ENCODE data around the gene PCDHGA6. TPM values are rescaled to one million over a fixed set of nuclear protein-coding genes. Genes with fewer than 3 reads are reported as not detected.
"Not testable (repeated sequence)": the region's sequence is repeated elsewhere in the genome, so short reads cannot be mapped to it uniquely, and the experiment has no call there.

The PCDHGA6 gene
- polyA plus RNA-seq: 1 to 10 TPM in 1 of 3 donors, under 1 TPM in 2; 0.45 to 1.3 (median 0.83) TPM

GRCh38 chr5:141373673-141374317 lies at the start of gene PCDHGA6:
Gene PCDHGA6, plus strand, starts transcription at chr5:141373891. Its CDS starts 193 bp downstream, at chr5:141374084.
- WGBS, 3 donors: 10 to 20% (median 17%) methylated on average over 27 of the region's 27 CpGs
- H3K27ac ChIP-seq (ENCODE audit: low read depth, low read length): no peak within 1 kb of the TSS

DNA sequence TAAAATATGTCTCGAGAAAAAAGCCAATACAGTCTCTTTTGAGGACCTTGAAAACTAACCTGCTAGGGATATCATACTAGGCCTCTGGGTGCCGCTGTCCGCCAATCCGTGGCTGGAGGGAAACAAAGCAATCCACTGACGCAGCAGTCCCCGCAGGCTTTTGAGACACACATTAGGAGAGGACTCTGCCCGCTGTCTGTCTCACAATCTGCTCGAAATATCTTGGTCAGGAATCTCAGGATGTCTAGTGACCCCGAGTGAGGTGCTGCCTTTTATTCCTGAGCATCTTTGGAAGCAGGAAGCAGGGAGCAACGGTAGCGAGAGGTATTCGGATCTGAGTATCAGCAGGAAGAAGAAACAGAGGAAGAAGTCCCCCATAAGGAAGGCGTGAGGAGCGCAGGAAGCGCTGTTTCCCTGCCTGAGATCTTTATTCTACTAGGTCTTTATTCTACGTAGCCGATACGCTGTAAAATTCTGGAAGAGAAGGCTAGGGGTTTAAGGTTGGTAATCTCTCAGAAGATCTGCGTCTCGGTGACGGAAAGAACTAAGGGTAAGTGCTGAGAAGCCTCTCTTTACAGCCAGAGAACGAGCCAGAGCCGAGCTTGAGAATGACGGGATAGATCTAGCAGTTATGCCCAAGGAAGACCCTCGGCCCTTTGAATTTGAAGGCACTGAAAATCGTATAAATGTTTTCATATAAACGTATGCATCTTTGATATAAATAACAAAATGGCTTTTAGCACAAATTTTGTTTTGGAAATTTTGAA lies 47.4 kb upstream of the PCDHGA6 start:
- no peak overlapping the region for H3K27ac ChIP-seq (ENCODE audit: low read depth, low read length)
- WGBS, 3 donors: 10 to 12% (median 12%) methylated on average over 27 of the region's 27 CpGs

DNA sequence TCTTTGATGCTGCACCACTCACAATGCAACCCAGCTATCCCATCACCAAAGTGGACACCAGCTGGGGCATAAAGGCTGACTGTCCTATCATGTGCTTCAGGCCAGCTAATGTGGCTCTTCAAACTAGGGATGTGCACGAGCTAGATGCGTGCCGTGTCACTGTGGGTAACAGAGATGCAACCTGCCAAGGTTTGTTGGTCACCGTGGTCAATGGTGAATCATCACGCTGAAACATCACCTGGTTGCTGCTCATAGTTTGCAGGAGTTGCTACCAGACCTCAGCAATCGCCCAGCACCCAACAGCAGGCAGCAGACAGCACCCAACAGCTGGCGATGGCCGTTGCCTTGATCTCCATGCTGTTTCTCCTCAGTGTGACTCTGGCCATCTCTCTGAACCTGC lies 45.5 kb upstream of the PCDHGA6 start:
- no peak overlapping the region for H3K27ac ChIP-seq (ENCODE audit: low read depth, low read length)
- 78 to 85% (median 80%) methylated on average over 8 of the region's 8 CpGs for WGBS, 3 donors

DNA sequence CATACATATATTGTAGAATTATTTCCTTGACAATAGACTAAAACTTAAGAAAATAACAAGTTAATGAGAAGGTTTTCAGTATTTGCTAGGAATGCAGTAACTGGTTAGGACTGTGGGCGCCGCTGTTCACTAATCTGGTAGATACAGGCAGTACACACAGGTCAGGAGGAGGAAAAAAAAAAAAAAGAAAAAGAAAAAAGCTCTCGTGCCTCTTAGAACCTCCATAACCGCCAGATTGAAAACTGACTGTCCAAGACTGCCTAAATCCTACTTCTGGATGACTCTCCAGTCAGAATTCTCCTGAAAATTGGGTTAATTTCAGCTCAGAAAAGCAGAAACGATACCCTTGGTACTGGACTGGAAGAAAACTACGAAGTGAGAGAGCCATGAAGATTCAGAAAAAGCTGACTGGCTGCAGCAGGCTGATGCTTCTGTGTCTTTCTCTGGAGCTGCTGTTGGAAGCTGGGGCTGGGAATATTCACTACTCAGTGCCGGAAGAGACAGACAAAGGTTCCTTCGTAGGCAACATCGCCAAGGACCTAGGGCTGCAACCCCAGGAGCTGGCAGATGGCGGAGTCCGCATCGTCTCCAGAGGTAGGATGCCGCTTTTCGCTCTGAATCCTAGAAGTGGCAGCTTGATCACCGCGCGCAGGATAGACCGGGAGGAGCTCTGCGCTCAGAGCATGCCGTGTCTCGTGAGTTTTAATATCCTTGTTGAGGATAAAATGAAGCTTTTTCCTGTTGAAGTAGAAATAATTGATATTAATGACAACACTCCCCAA lies 43.2 kb upstream of the PCDHGA6 start, which contains the start of gene PCDHGA1:
Gene PCDHGA1, plus strand, starts transcription at position 216 of the 782 bp plus-strand sequence.
- H3K27ac ChIP-seq (ENCODE audit: low read depth, low read length): no peak within 1 kb of the TSS
- WGBS, 3 donors: 20 to 24% (median 21%) methylated on average over 21 of the region's 21 CpGs

- WGBS, 3 donors: 35 to 38% (median 36%) methylated on average over 32 to 39 of the region's 39 CpGs
- H3K27ac ChIP-seq (ENCODE audit: low read depth, low read length): not testable (repeated sequence)
Observed at GRCh38 chr5:141332571-141332970, 41.1 kb upstream of the PCDHGA6 start.

- no peak within 1 kb of the TSS for H3K27ac ChIP-seq (ENCODE audit: low read depth, low read length)
- 8 to 11% (median 10%) methylated on average over 27 of the region's 27 CpGs for WGBS, 3 donors
Observed at GRCh38 chr5:141338538-141339306, 35.0 kb upstream of the PCDHGA6 start, which contains the start of gene PCDHGA2. Gene PCDHGA2, plus strand, starts transcription at chr5:141338760.

GRCh38 chr5:141340781-141341354 lies 32.8 kb upstream of the PCDHGA6 start:
- 52 to 67% (median 60%) methylated on average over 26 to 45 of the region's 45 CpGs for WGBS, 3 donors

DNA sequence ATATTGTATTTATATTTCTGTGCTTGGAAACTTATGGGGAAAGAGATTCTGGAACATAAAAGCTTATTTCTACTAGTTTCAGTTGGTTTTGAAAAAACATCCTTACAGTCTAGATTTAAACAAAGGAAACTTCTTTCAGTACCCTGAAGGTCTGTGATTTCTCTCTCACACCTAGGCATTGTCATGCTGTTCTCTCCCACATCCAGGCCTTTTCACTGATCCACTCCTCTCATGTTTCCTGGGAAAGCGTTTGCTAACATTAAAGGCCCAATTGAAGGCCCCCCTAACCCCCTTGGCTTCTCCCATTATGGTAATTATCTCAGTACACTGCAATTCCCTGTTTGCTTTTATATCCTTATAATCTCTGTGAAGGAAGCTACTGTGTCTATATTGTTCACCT lies 30.9 kb upstream of the PCDHGA6 start:
- H3K27ac ChIP-seq (ENCODE audit: low read depth, low read length): no peak overlapping the region
- 12 to 31% (median 14%) methylated on average over 1 of the region's 1 CpG for WGBS, 3 donors

More at GRCh38 chr5:141340781-141341354, 32.8 kb upstream of the PCDHGA6 start:
- H3K27ac ChIP-seq (ENCODE audit: low read depth, low read length): not testable (repeated sequence)

DNA sequence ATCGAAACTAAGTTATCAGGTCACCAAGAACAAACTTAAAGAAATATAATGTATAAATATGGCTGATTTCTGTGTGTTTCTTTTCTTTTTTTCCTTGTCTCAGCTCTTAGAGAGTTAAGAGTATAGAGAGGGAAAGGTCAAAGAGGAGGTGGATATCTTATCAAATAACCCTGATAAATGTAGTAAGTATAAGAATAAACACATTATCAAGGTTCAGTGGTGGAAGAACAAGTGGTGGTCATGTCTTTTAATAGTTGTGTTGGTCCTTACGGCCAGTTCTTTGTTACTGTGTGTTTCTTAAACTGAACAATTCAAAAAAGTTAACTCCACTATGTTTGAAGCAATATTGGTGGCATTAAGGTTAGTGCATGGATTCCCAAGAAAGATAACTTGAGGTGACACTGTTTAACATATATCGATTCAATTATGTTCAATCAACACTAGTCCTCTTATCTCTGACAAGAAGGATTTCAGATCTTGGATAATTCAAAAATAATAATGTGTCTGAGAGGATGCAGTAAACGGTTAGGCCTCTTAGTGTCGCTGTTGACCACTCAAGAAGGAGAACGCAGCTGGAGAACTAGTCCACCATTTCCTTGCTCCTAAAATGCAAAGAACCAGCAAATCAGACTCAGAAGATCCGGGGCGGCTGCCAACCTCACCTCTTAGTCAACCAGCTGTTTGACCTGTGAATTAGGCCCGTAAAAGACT lies 30.3 kb upstream of the PCDHGA6 start, which contains the start of gene PCDHGA3:
Gene PCDHGA3, plus strand, starts transcription at position 588 of the 711 bp plus-strand sequence. CDS start 205 bp downstream, outside the sequence.
- WGBS, 3 donors: 22 to 25% (median 23%) methylated on average over 9 of the region's 9 CpGs
- H3K27ac ChIP-seq (ENCODE audit: low read depth, low read length): no peak within 1 kb of the TSS

GRCh38 chr5:141343953-141344463 lies 29.7 kb upstream of the PCDHGA6 start:
- 21 to 24% (median 22%) methylated on average over 31 of the region's 31 CpGs for WGBS, 3 donors
- H3K27ac ChIP-seq (ENCODE audit: low read depth, low read length): no peak overlapping the region

- no peak overlapping the region for H3K27ac ChIP-seq (ENCODE audit: low read depth, low read length)
- 29 to 38% (median 32%) methylated on average over 20 of the region's 20 CpGs for WGBS, 3 donors
Observed at GRCh38 chr5:141345327-141345726, 28.4 kb upstream of the PCDHGA6 start.

GRCh38 chr5:141346017-141346416 lies 27.7 kb upstream of the PCDHGA6 start:
- 37 to 42% (median 39%) methylated on average over 20 to 24 of the region's 35 CpGs for WGBS, 3 donors
- H3K27ac ChIP-seq (ENCODE audit: low read depth, low read length): not testable (repeated sequence)

GRCh38 chr5:141349917-141350619 lies 23.6 kb upstream of the PCDHGA6 start, which contains the start of gene PCDHGB1:
Gene PCDHGB1, plus strand, starts transcription at chr5:141350099. Its CDS starts 162 bp downstream, at chr5:141350261.
- H3K27ac ChIP-seq (ENCODE audit: low read depth, low read length): no peak within 1 kb of the TSS
- 19 to 25% (median 23%) methylated on average over 29 of the region's 29 CpGs for WGBS, 3 donors

DNA sequence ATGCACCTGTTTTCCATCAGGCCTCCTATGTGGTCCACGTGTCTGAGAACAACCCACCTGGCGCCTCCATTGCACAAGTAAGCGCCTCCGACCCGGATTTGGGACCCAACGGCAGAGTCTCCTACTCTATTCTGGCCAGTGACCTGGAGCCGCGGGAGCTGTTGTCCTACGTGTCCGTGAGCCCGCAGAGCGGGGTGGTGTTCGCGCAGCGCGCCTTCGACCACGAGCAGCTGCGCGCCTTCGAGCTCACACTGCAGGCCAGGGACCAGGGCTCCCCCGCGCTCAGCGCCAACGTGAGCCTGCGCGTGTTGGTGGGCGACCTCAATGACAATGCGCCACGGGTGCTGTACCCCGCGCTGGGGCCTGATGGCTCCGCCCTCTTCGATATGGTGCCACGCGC lies 22.1 kb upstream of the PCDHGA6 start:
- 32 to 35% (median 34%) methylated on average over 31 to 32 of the region's 36 CpGs for WGBS, 3 donors
- H3K27ac ChIP-seq (ENCODE audit: low read depth, low read length): no peak overlapping the region

- 14 to 15% (median 15%) methylated on average over 29 of the region's 29 CpGs for WGBS, 3 donors
- H3K27ac ChIP-seq (ENCODE audit: low read depth, low read length): no peak within 1 kb of the TSS
Observed at GRCh38 chr5:141354900-141355469, 18.7 kb upstream of the PCDHGA6 start, which contains the start of gene PCDHGA4. Gene PCDHGA4, plus strand, starts transcription at chr5:141355021. Its CDS starts 87 bp downstream, at chr5:141355108.

GRCh38 chr5:141355641-141356040 lies 18.1 kb upstream of the PCDHGA6 start:
- WGBS, 3 donors: 47 to 50% (median 48%) methylated on average over 24 of the region's 24 CpGs
- H3K27ac ChIP-seq (ENCODE audit: low read depth, low read length): no peak overlapping the region
